Central memory CD8-positive, alpha-beta T cell (primary cell): ENCODE data around the gene RSPH3.
A peak's percentile ranks its signal among the peaks of the same experiment; 100 is the strongest.

ENCODE experiments used
- ATAC-seq: fragments of 150-1000 bp; cut with Tn5 transposase; replicated peaks from 2 replicates; pipeline ENCODE4 v1.10.0; 2022; ENCODE audit warnings: mild to moderate bottlenecking, moderate FRiP score, moderate number of reproducible peaks; ENCODE audit not compliant: poor library complexity, severe bottlenecking; ENCODE audit errors: extremely low read depth
- DNase-seq, 2 donors: peaks; one replicate each; pipeline ENCODE4 v3.0.0; 2021; ENCODE audit warnings: low spot score in 2 of 2
- H3K27ac Mint-ChIP-seq: one replicate; pipeline ENCODE4 v1.8.0; 2022; ENCODE audit warnings: low read depth, mild to moderate bottlenecking, moderate library complexity, mixed read lengths
- H3K27me3 Mint-ChIP-seq: one replicate; pipeline ENCODE4 v1.8.0; 2022; ENCODE audit warnings: mixed read lengths
- H3K36me3 Mint-ChIP-seq: one replicate; pipeline ENCODE4 v1.8.0; 2022; ENCODE audit warnings: mild to moderate bottlenecking, moderate library complexity, mixed read lengths; ENCODE audit not compliant: insufficient read depth
- H3K4me1 Mint-ChIP-seq: one replicate; pipeline ENCODE4 v1.8.0; 2022; ENCODE audit warnings: mixed read lengths
- H3K4me3 Mint-ChIP-seq: one replicate; pipeline ENCODE4 v1.8.0; 2022; ENCODE audit warnings: mild to moderate bottlenecking, moderate library complexity, mixed read lengths
- H3K9me3 Mint-ChIP-seq: one replicate; pipeline ENCODE4 v1.8.0; 2022; ENCODE audit warnings: mixed read lengths

The RSPH3 gene, protein sequence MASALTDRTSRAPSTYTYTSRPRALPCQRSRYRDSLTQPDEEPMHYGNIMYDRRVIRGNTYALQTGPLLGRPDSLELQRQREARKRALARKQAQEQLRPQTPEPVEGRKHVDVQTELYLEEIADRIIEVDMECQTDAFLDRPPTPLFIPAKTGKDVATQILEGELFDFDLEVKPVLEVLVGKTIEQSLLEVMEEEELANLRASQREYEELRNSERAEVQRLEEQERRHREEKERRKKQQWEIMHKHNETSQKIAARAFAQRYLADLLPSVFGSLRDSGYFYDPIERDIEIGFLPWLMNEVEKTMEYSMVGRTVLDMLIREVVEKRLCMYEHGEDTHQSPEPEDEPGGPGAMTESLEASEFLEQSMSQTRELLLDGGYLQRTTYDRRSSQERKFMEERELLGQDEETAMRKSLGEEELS

DNA sequence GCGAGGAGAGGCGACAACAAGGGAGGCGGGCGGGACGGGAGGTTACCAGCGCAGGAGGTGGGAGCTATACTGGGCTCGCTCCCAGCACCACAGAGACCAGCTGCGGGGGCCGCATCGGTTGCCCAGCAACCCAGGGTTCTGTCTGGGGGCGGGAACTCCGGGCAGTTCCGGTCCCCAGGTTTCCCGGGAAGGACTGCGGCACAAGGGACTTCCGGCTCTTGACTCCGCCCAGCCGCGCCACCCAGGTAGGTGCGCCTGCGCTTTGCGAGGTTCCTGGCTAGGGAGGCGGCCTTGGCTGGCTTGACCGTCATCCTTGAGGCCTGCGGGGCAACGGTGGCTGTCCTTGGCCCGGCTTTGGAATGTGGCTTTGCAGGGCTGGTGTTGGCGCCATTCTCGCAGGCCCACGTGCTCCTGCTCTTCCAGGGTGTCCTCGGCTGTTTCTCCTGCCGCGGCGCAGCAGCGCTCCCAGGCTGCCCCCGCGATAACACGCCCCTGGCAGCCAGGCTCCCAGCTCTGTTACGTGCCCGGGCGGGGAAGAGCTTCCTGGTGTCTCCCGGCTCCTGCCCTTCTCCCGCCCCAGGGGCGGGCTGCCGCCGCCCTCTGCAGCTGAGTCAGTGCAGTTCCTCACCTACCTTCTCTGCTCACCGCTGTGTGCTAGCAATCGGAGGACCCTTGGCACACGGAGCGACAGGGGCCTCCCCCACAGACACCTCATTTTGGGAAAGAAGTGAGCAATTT is at the start of gene RSPH3:
TSS of gene RSPH3 (minus strand) at position 537 of the 738 bp plus-strand sequence. CDS start 652 bp downstream, outside the sequence.
- H3K4me3 Mint-ChIP-seq: peak within 1 kb of the TSS; percentile 99
- H3K27me3 Mint-ChIP-seq: no peaks in the 10 kb centered on the region
- ATAC-seq: peak; percentile 82
- no peaks in the 10 kb centered on the region for H3K9me3 Mint-ChIP-seq
- H3K36me3 Mint-ChIP-seq: peaks cover 10% of the 10 kb centered on the region
- peak within 1 kb of the TSS; percentile 90 for H3K27ac Mint-ChIP-seq
- peaks cover 36% of the 10 kb centered on the region for H3K4me1 Mint-ChIP-seq
- DNase-seq: peak; percentile 71 to 74

DNA sequence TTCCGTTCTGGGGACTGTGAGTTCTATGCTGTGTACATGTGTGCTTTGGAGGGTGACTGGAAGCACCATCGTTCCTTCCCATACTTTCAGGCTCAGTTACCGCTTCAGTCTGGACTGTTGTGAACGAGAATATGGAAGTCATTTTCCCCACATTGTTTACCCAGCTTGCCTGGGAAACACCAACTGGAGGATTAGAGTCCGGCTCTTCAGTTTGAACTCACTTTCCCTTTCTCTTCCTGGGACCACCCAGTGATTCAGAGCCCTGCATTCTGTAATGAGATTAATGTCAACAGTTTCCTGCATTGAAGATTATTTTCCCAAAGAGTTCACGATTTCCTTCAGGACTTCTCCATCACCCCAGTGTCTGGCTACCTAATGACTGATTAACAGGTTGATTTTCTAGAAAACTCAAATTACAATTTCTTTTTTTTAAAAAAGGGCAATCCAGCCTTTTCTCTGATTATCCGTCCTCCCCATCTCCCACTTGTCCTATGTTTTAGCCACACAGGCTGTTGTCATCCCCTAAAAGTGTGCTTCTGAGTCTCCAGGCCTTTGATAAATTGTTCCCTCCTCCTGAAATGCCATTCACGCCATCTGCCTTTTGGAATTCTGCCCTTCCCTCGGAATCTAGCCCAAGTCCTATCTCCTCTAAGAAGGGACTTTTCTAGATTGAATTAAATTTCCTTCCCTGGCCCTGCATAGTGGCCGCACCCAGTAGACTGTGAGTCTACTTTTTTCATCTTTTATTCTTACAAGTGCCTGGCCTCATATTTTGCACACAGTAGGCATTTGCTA is 48.1 kb upstream of the RSPH3 start:
- Mint-ChIP-seq H3K4me1 (peaks cover 38% of the 10 kb centered on the region), H3K4me3 (no peak overlapping the region), H3K9me3 (no peaks in the 10 kb centered on the region), H3K27ac (no peak overlapping the region), H3K36me3 (peaks cover 23% of the 10 kb centered on the region), H3K27me3 (no peaks in the 10 kb centered on the region)
- DNase-seq (no peak), ATAC-seq (no peak)

DNA sequence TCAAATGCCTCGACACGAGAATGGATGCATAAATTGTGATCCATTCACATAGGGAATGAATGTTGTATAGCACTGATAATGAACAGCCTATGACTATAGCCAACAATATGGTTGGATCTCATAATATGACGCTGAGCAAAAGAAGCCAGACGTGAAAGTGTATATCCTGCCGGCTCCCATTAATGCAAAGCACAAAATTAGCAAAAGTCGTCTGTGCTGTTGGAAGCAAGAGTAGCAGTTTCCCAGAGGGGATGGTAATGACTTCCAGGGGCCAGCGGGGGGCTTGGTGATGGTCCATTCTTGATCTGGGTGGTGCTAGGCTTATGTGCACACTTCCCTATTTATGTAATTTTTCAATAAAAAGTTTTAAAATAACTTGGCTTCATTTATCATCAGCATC is 45.8 kb upstream of the RSPH3 start:
- no peak for ATAC-seq
- H3K4me3 Mint-ChIP-seq: peak overlapping the region; percentile 97
- peaks cover 54% of the 10 kb centered on the region for H3K4me1 Mint-ChIP-seq
- no peaks in the 10 kb centered on the region for H3K27me3 Mint-ChIP-seq
- peak overlapping the region; percentile 93 for H3K27ac Mint-ChIP-seq
- peaks cover 46% of the 10 kb centered on the region for H3K36me3 Mint-ChIP-seq
- DNase-seq: no peak
- no peaks in the 10 kb centered on the region for H3K9me3 Mint-ChIP-seq

DNA sequence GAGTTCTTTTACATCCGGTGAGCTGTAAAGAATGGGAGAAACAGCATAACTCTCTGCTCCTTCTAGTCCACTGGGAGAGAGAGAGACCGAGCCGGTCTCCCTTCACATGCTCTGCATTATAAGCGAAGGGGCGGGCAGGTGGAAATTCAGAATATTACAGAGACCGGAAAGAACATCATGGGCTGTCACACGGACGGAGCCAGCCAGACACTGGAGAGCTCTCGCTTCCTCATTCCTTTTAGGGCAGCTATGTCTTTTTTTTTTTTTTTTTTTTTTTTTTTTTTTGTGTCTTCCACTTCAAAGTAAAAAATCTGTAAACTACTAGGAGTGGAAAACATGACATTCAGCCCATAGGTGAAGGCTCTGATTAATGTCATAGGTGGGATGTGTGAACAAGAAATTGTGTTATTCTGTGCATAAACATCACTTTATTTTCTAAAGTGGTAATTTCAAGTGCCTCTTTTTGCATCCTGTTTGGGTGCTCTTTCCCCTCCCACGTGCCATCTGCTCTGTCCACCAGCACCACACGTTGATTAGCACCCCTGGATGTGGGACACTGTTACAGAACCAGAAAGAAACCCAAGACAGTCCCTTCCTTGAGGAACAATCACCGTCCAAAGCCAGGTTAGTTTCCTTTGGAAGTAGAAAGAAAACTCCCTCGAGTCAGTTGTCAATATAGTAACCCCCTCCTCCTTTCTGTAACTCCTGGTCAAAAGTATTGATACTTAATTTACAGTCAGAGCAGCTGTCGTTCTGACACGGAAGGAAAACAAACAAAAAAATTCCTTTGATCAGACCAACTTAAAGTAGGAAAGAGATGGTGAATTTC is 45.1 kb upstream of the RSPH3 start, which contains the start of gene TAGAP:
TSS of gene TAGAP (minus strand) at position 93 of the 829 bp plus-strand sequence. CDS start 845 bp downstream, outside the sequence.
- no peaks in the 10 kb centered on the region for H3K27me3 Mint-ChIP-seq
- H3K27ac Mint-ChIP-seq: peak within 1 kb of the TSS; percentile 93
- DNase-seq (peak; percentile 61 to 86), ATAC-seq (peak; percentile 69)
- peaks cover 58% of the 10 kb centered on the region for H3K4me1 Mint-ChIP-seq
- no peaks in the 10 kb centered on the region for H3K9me3 Mint-ChIP-seq
- peak within 1 kb of the TSS; percentile 97 for H3K4me3 Mint-ChIP-seq
- peaks cover 53% of the 10 kb centered on the region for H3K36me3 Mint-ChIP-seq

DNA sequence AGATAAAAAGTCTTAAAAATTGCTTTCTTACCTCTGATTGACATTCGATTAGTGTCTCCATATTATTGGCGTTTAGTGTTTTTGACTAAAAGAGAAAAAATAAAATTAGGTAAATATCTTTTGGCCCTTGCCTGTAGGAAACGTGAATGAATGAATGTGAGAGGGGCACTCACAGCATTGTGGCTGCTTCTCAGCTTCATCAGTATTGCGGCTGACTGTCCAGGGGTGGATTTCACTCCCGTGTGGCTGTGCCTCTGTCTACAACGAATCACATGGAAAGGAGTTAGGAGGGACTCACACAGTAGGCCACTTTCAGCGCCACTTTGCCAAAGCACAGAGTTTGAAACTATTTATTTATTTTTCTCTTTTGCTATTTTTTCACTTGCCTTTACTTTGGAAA is 43.9 kb upstream of the RSPH3 start:
- no peaks in the 10 kb centered on the region for H3K27me3 Mint-ChIP-seq
- ATAC-seq: no peak
- H3K36me3 Mint-ChIP-seq: peaks cover 65% of the 10 kb centered on the region
- peak overlapping the region; percentile 93 for H3K27ac Mint-ChIP-seq
- H3K9me3 Mint-ChIP-seq: no peaks in the 10 kb centered on the region
- H3K4me3 Mint-ChIP-seq: peak overlapping the region; percentile 97
- DNase-seq: no peak
- H3K4me1 Mint-ChIP-seq: peaks cover 62% of the 10 kb centered on the region

DNA sequence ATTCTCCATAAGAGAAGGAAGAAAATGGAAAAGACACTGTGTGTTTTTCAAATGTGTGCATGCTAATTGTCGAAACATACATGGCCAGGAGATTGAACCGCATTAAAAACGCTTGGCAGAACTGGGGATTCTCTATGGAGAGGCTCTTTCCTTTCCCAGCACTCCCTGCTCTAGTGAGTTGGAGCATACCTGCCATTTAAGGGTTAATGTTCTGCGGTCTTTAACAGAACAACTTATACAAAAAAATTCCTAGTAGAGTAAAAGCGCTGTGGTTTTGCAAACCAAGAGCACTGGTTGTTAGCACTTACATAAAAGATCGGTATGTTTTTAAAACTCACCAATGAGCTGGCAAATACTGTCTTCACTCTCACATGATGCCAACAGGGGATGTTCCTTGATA is 43.2 kb upstream of the RSPH3 start:
- ATAC-seq: no peak
- no peak for DNase-seq
- Mint-ChIP-seq H3K4me3 (peak overlapping the region; percentile 97), H3K4me1 (peaks cover 59% of the 10 kb centered on the region), H3K27ac (peak overlapping the region; percentile 93), H3K27me3 (no peaks in the 10 kb centered on the region), H3K9me3 (no peaks in the 10 kb centered on the region), H3K36me3 (peaks cover 72% of the 10 kb centered on the region)

DNA sequence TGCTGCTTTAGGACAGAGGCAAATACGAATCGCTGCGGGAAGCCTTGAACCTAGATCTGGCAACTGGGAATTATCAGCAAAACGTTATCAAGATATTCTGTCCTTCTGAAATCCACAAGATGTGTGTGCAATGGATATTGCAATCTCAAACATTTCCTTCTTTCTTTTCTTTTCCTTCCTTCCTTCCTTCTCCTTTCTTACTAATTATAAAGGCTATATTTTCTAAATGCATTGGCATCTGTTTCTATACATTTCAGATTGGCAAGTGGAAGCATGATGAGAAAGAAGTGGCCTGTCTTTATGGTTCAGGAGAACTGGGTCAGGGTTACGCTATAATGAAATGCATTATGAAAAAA is 42.8 kb upstream of the RSPH3 start:
- peaks cover 76% of the 10 kb centered on the region for H3K36me3 Mint-ChIP-seq
- peak overlapping the region; percentile 97 for H3K4me3 Mint-ChIP-seq
- no peaks in the 10 kb centered on the region for H3K27me3 Mint-ChIP-seq
- no peaks in the 10 kb centered on the region for H3K9me3 Mint-ChIP-seq
- H3K4me1 Mint-ChIP-seq: peaks cover 57% of the 10 kb centered on the region
- no peak for ATAC-seq
- H3K27ac Mint-ChIP-seq: peak overlapping the region; percentile 93
- no peak for DNase-seq

DNA sequence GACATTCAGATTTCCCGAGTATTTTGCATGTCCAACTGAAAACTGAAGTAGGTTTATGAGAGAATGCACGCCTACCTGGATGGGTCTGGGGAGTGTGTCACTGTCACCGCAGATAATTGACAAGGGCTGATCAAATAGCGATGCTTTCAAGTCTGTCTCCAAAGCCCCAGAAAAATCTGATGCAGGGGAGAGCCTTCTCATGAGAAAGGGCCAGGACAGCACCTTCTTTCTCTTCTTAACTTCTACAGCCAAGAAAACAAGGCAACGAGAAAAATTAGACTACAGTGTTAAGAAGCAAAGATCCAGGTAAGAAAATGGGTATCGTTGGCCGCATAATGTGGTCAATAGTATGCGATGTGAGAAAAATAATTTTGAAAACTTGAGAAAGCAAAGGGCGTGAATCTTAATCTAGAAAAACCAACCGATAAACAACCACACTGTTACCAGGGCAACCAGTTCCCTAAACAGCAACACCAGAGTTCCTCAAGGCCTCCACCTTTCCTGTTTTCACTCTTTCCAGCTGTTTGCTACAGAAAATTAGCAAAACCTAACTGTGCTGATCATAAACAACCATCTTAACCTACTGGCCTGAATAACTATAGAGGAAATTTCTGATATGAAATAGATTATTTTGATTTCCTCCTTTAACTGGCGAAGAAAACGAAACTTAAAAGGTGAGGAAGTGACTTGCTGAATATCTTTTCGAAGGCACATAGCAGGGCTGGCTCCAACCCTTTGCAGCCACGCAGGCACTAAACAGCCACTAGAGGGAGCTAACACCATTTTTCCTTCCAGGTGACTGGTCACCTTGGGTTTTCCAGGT is 42.2 kb upstream of the RSPH3 start:
- peak; percentile 65 to 79 for DNase-seq
- peak overlapping the region; percentile 93 for H3K27ac Mint-ChIP-seq
- peak overlapping the region; percentile 97 for H3K4me3 Mint-ChIP-seq
- H3K4me1 Mint-ChIP-seq: peaks cover 58% of the 10 kb centered on the region
- no peaks in the 10 kb centered on the region for H3K27me3 Mint-ChIP-seq
- peak; percentile 57 for ATAC-seq
- H3K9me3 Mint-ChIP-seq: no peaks in the 10 kb centered on the region
- peaks cover 82% of the 10 kb centered on the region for H3K36me3 Mint-ChIP-seq

DNA sequence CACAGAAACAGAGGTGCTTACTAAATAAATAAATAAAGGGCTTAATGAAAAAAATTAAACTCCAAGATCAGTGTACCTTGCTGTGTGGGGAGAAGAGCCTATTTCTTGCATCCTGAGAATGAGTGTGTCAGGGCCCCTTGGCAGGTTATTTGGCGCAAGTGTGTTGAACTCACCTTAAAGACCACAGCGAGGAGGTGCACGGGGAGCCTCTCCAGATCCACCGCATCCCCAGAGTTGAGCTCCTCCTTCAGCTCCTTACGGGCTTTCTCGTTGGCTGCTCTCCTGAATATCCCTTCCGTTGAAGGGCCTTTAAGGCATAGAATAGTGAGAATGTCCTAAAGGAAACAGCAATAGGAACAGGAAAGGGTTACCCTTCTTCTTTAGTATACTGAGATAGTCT is 41.2 kb upstream of the RSPH3 start:
- ATAC-seq (no peak), DNase-seq (no peak)
- Mint-ChIP-seq H3K27ac (peak overlapping the region; percentile 93), H3K36me3 (peaks cover 93% of the 10 kb centered on the region), H3K9me3 (no peaks in the 10 kb centered on the region), H3K4me3 (peak overlapping the region; percentile 97), H3K27me3 (no peaks in the 10 kb centered on the region), H3K4me1 (peaks cover 60% of the 10 kb centered on the region)

DNA sequence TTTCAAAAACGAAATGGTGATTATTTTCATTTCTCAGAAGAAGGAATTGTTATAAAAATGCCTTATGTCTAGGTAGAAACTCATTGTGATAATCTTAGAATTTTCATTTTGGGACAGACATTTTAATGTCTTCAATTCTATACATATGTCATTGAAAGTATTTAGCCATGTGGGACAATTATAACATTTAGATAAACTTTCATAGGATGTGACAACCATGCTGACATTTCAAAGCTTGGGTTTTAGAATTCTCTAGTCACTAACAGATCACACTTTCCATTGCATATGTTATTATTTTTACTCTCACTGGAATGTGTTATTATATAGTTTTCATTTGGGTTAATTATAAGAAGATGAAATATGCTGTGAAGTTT is 39.9 kb upstream of the RSPH3 start:
- Mint-ChIP-seq H3K27me3 (no peaks in the 10 kb centered on the region), H3K4me3 (peak overlapping the region; percentile 97), H3K27ac (peak overlapping the region; percentile 93), H3K9me3 (no peaks in the 10 kb centered on the region), H3K4me1 (peaks cover 60% of the 10 kb centered on the region), H3K36me3 (peaks cover 98% of the 10 kb centered on the region)
- ATAC-seq (no peak), DNase-seq (no peak)
